ENCODE results near the gene FBXL17.

FBXL17 gene

GRCh38 chr5:108340131-108340530 lies 41.8 kb downstream of the FBXL17 start:
- TF ChIP-seq EZH2 (IDR thresholded peaks at IDR 0.05; ENCODE audit: borderline replicate concordance, low read depth, low read length, severe bottlenecking) (no peak), CTCF (IDR thresholded peaks at IDR 0.05; ENCODE audit: borderline replicate concordance, extremely low read depth, low read length, poor library complexity, severe bottlenecking) (no peak)
- H4K20me1 ChIP-seq (ENCODE audit: insufficient read depth, low read length), result no peaks in the 10 kb centered on the region
- H3K27me3 ChIP-seq (ENCODE audit: insufficient read depth, low read length, poor library complexity), result no peaks in the 10 kb centered on the region
- H3K9ac ChIP-seq (ENCODE audit: low read depth, low read length), result no peak overlapping the region
- no peaks in the 10 kb centered on the region for H3K36me3 ChIP-seq (ENCODE audit: insufficient read depth, low read length)
- no peak overlapping the region for H3K27ac ChIP-seq (ENCODE audit: low read length)
- H3K9me3 ChIP-seq (ENCODE audit: insufficient read depth, low read length, severe bottlenecking), result no peaks in the 10 kb centered on the region
- H3K4me1 ChIP-seq (ENCODE audit: insufficient read depth, low read length), result no peaks in the 10 kb centered on the region
- H3K4me3 ChIP-seq (ENCODE audit: low read depth in 1 of 2, low read length in 2 of 2), result no peak overlapping the region
- no peak overlapping the region for H3K4me2 ChIP-seq (ENCODE audit: insufficient read depth, low read length)
- no peak overlapping the region for H2AFZ ChIP-seq (ENCODE audit: low read depth, low read length)
- ATAC-seq (ENCODE audit: insufficient read depth, low read depth), result no peak
- H3K79me2 ChIP-seq (ENCODE audit: insufficient read depth, low read length), result no peaks in the 10 kb centered on the region
- no peak for DNase-seq

- Histone ChIP-seq H2AFZ (ENCODE audit: low read depth, low read length) (no peak overlapping the region), H3K9ac (ENCODE audit: low read depth, low read length) (no peak overlapping the region), H4K20me1 (ENCODE audit: insufficient read depth, low read length) (no peaks in the 10 kb centered on the region), H3K9me3 (ENCODE audit: insufficient read depth, low read length, severe bottlenecking) (no peaks in the 10 kb centered on the region), H3K4me2 (ENCODE audit: insufficient read depth, low read length) (no peak overlapping the region), H3K27ac (ENCODE audit: low read length) (no peak overlapping the region), H3K36me3 (ENCODE audit: insufficient read depth, low read length) (0 out of 2 replicates have a peak, but pooled peaks cover 3% of the 10 kb centered on the region), H3K4me3 (ENCODE audit: low read depth in 1 of 2, low read length in 2 of 2) (no peak overlapping the region), H3K4me1 (ENCODE audit: insufficient read depth, low read length) (no peaks in the 10 kb centered on the region), H3K79me2 (ENCODE audit: insufficient read depth, low read length) (no peaks in the 10 kb centered on the region), H3K27me3 (ENCODE audit: insufficient read depth, low read length, poor library complexity) (no peaks in the 10 kb centered on the region)
- no peak for DNase-seq
- TF ChIP-seq CTCF (IDR thresholded peaks at IDR 0.05; ENCODE audit: borderline replicate concordance, extremely low read depth, low read length, poor library complexity, severe bottlenecking), result no peak
- TF ChIP-seq EZH2 (IDR thresholded peaks at IDR 0.05; ENCODE audit: borderline replicate concordance, low read depth, low read length, severe bottlenecking), result no peak
- no peak for ATAC-seq (ENCODE audit: insufficient read depth, low read depth)
Measured at GRCh38 chr5:108339220-108339619, 42.7 kb downstream of the FBXL17 start.

GRCh38 chr5:108334225-108334624 lies 47.7 kb downstream of the FBXL17 start:
- H3K79me2 ChIP-seq (ENCODE audit: insufficient read depth, low read length), result no peaks in the 10 kb centered on the region
- H3K9me3 ChIP-seq (ENCODE audit: insufficient read depth, low read length, severe bottlenecking), result no peaks in the 10 kb centered on the region
- no peak overlapping the region for H3K4me3 ChIP-seq (ENCODE audit: low read depth in 1 of 2, low read length in 2 of 2)
- H3K36me3 ChIP-seq (ENCODE audit: insufficient read depth, low read length), result 0 out of 2 replicates have a peak, but pooled peaks cover 4% of the 10 kb centered on the region
- ATAC-seq (ENCODE audit: insufficient read depth, low read depth), result no peak
- H3K27ac ChIP-seq (ENCODE audit: low read length), result no peak overlapping the region
- no peak overlapping the region for H3K4me2 ChIP-seq (ENCODE audit: insufficient read depth, low read length)
- no peak for TF ChIP-seq CTCF (IDR thresholded peaks at IDR 0.05; ENCODE audit: borderline replicate concordance, extremely low read depth, low read length, poor library complexity, severe bottlenecking)
- TF ChIP-seq EZH2 (IDR thresholded peaks at IDR 0.05; ENCODE audit: borderline replicate concordance, low read depth, low read length, severe bottlenecking), result no peak
- no peaks in the 10 kb centered on the region for H3K27me3 ChIP-seq (ENCODE audit: insufficient read depth, low read length, poor library complexity)
- H2AFZ ChIP-seq (ENCODE audit: low read depth, low read length), result no peak overlapping the region
- no peaks in the 10 kb centered on the region for H4K20me1 ChIP-seq (ENCODE audit: insufficient read depth, low read length)
- no peak overlapping the region for H3K9ac ChIP-seq (ENCODE audit: low read depth, low read length)
- no peaks in the 10 kb centered on the region for H3K4me1 ChIP-seq (ENCODE audit: insufficient read depth, low read length)
- no peak for DNase-seq

- DNase-seq (no peak), ATAC-seq (ENCODE audit: insufficient read depth, low read depth) (no peak)
- no peak overlapping the region for H3K4me2 ChIP-seq (ENCODE audit: insufficient read depth, low read length)
- no peaks in the 10 kb centered on the region for H4K20me1 ChIP-seq (ENCODE audit: insufficient read depth, low read length)
- no peak for TF ChIP-seq EZH2 (IDR thresholded peaks at IDR 0.05; ENCODE audit: borderline replicate concordance, low read depth, low read length, severe bottlenecking)
- TF ChIP-seq CTCF (IDR thresholded peaks at IDR 0.05; ENCODE audit: borderline replicate concordance, extremely low read depth, low read length, poor library complexity, severe bottlenecking), result no peak
- no peak overlapping the region for H2AFZ ChIP-seq (ENCODE audit: low read depth, low read length)
- no peak overlapping the region for H3K27ac ChIP-seq (ENCODE audit: low read length)
- no peaks in the 10 kb centered on the region for H3K27me3 ChIP-seq (ENCODE audit: insufficient read depth, low read length, poor library complexity)
- H3K9me3 ChIP-seq (ENCODE audit: insufficient read depth, low read length, severe bottlenecking), result no peaks in the 10 kb centered on the region
- no peaks in the 10 kb centered on the region for H3K79me2 ChIP-seq (ENCODE audit: insufficient read depth, low read length)
- H3K4me3 ChIP-seq (ENCODE audit: low read depth in 1 of 2, low read length in 2 of 2), result no peak overlapping the region
- no peak overlapping the region for H3K9ac ChIP-seq (ENCODE audit: low read depth, low read length)
- no peaks in the 10 kb centered on the region for H3K36me3 ChIP-seq (ENCODE audit: insufficient read depth, low read length)
- no peaks in the 10 kb centered on the region for H3K4me1 ChIP-seq (ENCODE audit: insufficient read depth, low read length)
Measured at GRCh38 chr5:108326982-108327381, 54.9 kb downstream of the FBXL17 start.

Measured in DND-41 (cell line).